Anterior cingulate cortex (tissue), 58 donors: ENCODE measurements around the gene SPATS2.

Experiments
- DNase-seq, 58 donors: peaks; one replicate each; lab custom pipeline; 2025; lab: John Stamatoyannopoulos, UW

SPATS2 gene

GRCh38 chr12:49335118-49335954 is 31.9 kb upstream of the SPATS2 start:
- DNase-seq, result no peak

GRCh38 chr12:49335955-49336644 is 31.2 kb upstream of the SPATS2 start:
- no peak for DNase-seq

- peak in 43 of 58 donors; percentile 11 to 80 (median 43) for DNase-seq
Measured at GRCh38 chr12:49336645-49337584, 30.3 kb upstream of the SPATS2 start, which contains the start of gene C1QL4. C1QL4 (minus strand) TSS chr12:49337188; CDS start chr12:49336477, 711 bp downstream.

- no peak for DNase-seq
Measured at GRCh38 chr12:49338830-49339463, 28.3 kb upstream of the SPATS2 start.

GRCh38 chr12:49339464-49339861 is 27.8 kb upstream of the SPATS2 start:
- peak in 1 of 58 donors; percentile 18 for DNase-seq

GRCh38 chr12:49340095-49340870 is 27.0 kb upstream of the SPATS2 start:
- no peak for DNase-seq

- DNase-seq, result no peak
Measured at GRCh38 chr12:49340971-49341776, 26.1 kb upstream of the SPATS2 start.

- no peak for DNase-seq
Measured at GRCh38 chr12:49341777-49342065, 25.5 kb upstream of the SPATS2 start.

- DNase-seq, result peak in 42 of 58 donors; percentile 11 to 82 (median 44)
Measured at GRCh38 chr12:49342066-49342913, 25.0 kb upstream of the SPATS2 start.

- DNase-seq, result peak in 3 of 58 donors; percentile 51 to 55 (median 54)
Measured at GRCh38 chr12:49342914-49343731, 24.1 kb upstream of the SPATS2 start.

- DNase-seq, result no peak
Measured at GRCh38 chr12:49344486-49345050, 22.7 kb upstream of the SPATS2 start.

- peak in 7 of 58 donors; percentile 7 to 43 (median 22) for DNase-seq
Measured at GRCh38 chr12:49345051-49345824, 22.0 kb upstream of the SPATS2 start.

- no peak for DNase-seq
Measured at GRCh38 chr12:49345825-49346658, 21.2 kb upstream of the SPATS2 start.

GRCh38 chr12:49346659-49347310 is 20.5 kb upstream of the SPATS2 start, which contains the start of gene DNAJC22:
DNAJC22 (plus strand) TSS chr12:49346888; CDS start chr12:49348873, 1,985 bp downstream.
- no peak for DNase-seq
